SK-N-SH treated with all-trans-retinoic acid at 6 μM for 48 hours (cell line): ENCODE measurements around the gene GMEB2.

Source experiments
- ARNTL ChIP-seq: fragments of 450-650 bp; formaldehyde crosslinking; IDR thresholded peaks from 2 replicates; pipeline ENCODE4 v1.5.0; 2020; ENCODE audit warnings: low read depth, mild to moderate bottlenecking, moderate library complexity, borderline replicate concordance
- BACH2 ChIP-seq: fragments of 250-450 bp; sonication (Bioruptor Pico); IDR thresholded peaks from 2 replicates; pipeline ENCODE4 v1.9.0; 2021; ENCODE audit warnings: mild to moderate bottlenecking, borderline replicate concordance
- CSDC2 ChIP-seq: fragments of 250-450 bp; sonication (Bioruptor Pico); IDR thresholded peaks from 2 replicates; pipeline ENCODE4 v1.5.0; 2020; ENCODE audit warnings: mild to moderate bottlenecking, moderate library complexity
- ESRRG ChIP-seq: fragments of 250-450 bp; sonication (Bioruptor Pico); IDR thresholded peaks from 2 replicates; pipeline ENCODE4 v1.6.1; 2021; ENCODE audit warnings: mild to moderate bottlenecking
- GLIS3 ChIP-seq: fragments of 250-450 bp; sonication (Bioruptor Pico); IDR thresholded peaks from 2 replicates; pipeline ENCODE4 v1.5.0; 2020; ENCODE audit warnings: mild to moderate bottlenecking, moderate library complexity
- OSR1 ChIP-seq: fragments of 250-450 bp; sonication (Bioruptor Pico); IDR thresholded peaks from 2 replicates; pipeline ENCODE4 v1.8.0; 2022; ENCODE audit warnings: moderate library complexity, mild to moderate bottlenecking, inconsistent platforms
- PATZ1 ChIP-seq: fragments of 250-450 bp; sonication (Bioruptor Pico); IDR thresholded peaks from 2 replicates; pipeline ENCODE4 v1.8.0; 2020; ENCODE audit warnings: mild to moderate bottlenecking, moderate library complexity, borderline replicate concordance
- SNAI2 ChIP-seq: fragments of 250-450 bp; sonication (Bioruptor Pico); IDR thresholded peaks from 2 replicates; pipeline ENCODE4 v1.5.0; 2020; ENCODE audit warnings: mild to moderate bottlenecking, moderate library complexity
- ZFP30 ChIP-seq: fragments of 450-650 bp; formaldehyde crosslinking; IDR thresholded peaks from 2 replicates; pipeline ENCODE4 v1.5.0; 2022; ENCODE audit warnings: mild to moderate bottlenecking, moderate library complexity
- ZNF565 ChIP-seq: fragments of 450-650 bp; formaldehyde crosslinking; conservative IDR thresholded peaks from 2 replicates; pipeline ENCODE4 v1.5.0; 2020; ENCODE audit warnings: low read depth, mild to moderate bottlenecking, moderate library complexity
- ZNF70 ChIP-seq: fragments of 450-650 bp; formaldehyde crosslinking; IDR thresholded peaks from 2 replicates; pipeline ENCODE4 v1.5.0; 2020; ENCODE audit warnings: mild to moderate bottlenecking, moderate library complexity
- ZNF8 ChIP-seq: fragments of 450-650 bp; formaldehyde crosslinking; IDR thresholded peaks from 2 replicates; pipeline ENCODE4 v1.5.0; 2020; ENCODE audit warnings: mild to moderate bottlenecking, moderate library complexity
- TF ChIP-seq, protein P1 (sequence below): fragments of 250-450 bp; sonication (Bioruptor Pico); IDR thresholded peaks from 2 replicates; pipeline ENCODE4 v1.8.0; 2021; ENCODE audit warnings: low read depth, mild to moderate bottlenecking, moderate library complexity, borderline replicate concordance

GRCh38 chr20:63591786-63592355, 35.0 kb downstream of the GMEB2 start:
- TF ChIP-seq OSR1 (CRISPR knock-in tag) (no peak), ZNF70 (no peak), ESRRG (CRISPR knock-in tag) (no peak), GLIS3 (CRISPR knock-in tag) (no peak), PATZ1 (CRISPR knock-in tag) (no peak), ZNF565 (CRISPR knock-in tag) (no peak), ZFP30 (CRISPR knock-in tag) (no peak), BACH2 (CRISPR knock-in tag) (no peak), ZNF8 (CRISPR knock-in tag) (no peak), SNAI2 (CRISPR knock-in tag) (no peak), CSDC2 (CRISPR knock-in tag) (no peak), ARNTL (CRISPR knock-in tag) (no peak)
- TF ChIP-seq, protein P1, sequence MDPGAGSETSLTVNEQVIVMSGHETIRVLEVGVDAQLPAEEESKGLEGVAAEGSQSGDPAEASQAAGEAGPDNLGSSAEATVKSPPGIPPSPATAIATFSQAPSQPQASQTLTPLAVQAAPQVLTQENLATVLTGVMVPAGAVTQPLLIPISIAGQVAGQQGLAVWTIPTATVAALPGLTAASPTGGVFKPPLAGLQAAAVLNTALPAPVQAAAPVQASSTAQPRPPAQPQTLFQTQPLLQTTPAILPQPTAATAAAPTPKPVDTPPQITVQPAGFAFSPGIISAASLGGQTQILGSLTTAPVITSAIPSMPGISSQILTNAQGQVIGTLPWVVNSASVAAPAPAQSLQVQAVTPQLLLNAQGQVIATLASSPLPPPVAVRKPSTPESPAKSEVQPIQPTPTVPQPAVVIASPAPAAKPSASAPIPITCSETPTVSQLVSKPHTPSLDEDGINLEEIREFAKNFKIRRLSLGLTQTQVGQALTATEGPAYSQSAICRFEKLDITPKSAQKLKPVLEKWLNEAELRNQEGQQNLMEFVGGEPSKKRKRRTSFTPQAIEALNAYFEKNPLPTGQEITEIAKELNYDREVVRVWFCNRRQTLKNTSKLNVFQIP (CRISPR knock-in tag) = no peak
